Measurements from ENCODE around the gene NEO1.
"Not testable (repeated sequence)": the region's sequence is repeated elsewhere in the genome, so short reads cannot be mapped to it uniquely, and the experiment has no call there.

Gene NEO1

GRCh38 chr15:73210630-73211029 lies 158.4 kb downstream of the NEO1 start:
- DNase-seq (ENCODE audit: low read depth) = no peak

GRCh38 chr15:73212424-73212823 lies 160.2 kb downstream of the NEO1 start:
- DNase-seq (ENCODE audit: low read depth) = no peak

GRCh38 chr15:73221450-73221849 lies 169.2 kb downstream of the NEO1 start:
- DNase-seq (ENCODE audit: low read depth) = not testable (repeated sequence)

GRCh38 chr15:73225358-73226015 lies 173.2 kb downstream of the NEO1 start:
- DNase-seq (ENCODE audit: low read depth) = peak; percentile 41

- no peak for DNase-seq (ENCODE audit: low read depth)
These were observed 174.0 kb downstream of the NEO1 start for GRCh38 chr15:73226093-73226814.

GRCh38 chr15:73227433-73228056 lies 175.3 kb downstream of the NEO1 start:
- no peak for DNase-seq (ENCODE audit: low read depth)

GRCh38 chr15:73228128-73228646 lies 175.9 kb downstream of the NEO1 start:
- DNase-seq (ENCODE audit: low read depth) = no peak

- no peak for DNase-seq (ENCODE audit: low read depth)
These were observed 179.6 kb downstream of the NEO1 start for GRCh38 chr15:73231661-73232419.

- DNase-seq (ENCODE audit: low read depth) = no peak
These were observed 180.5 kb downstream of the NEO1 start for GRCh38 chr15:73232776-73233175.

- no peak for DNase-seq (ENCODE audit: low read depth)
These were observed 181.4 kb downstream of the NEO1 start for GRCh38 chr15:73233623-73234022.

GRCh38 chr15:73237910-73238309 lies 185.6 kb downstream of the NEO1 start:
- no peak for DNase-seq (ENCODE audit: low read depth)

GRCh38 chr15:73239564-73240215 lies 187.4 kb downstream of the NEO1 start:
- no peak for DNase-seq (ENCODE audit: low read depth)

- DNase-seq (ENCODE audit: low read depth) = peak; percentile 62
These were observed 188.7 kb downstream of the NEO1 start for GRCh38 chr15:73240866-73241499.

- DNase-seq (ENCODE audit: low read depth) = no peak
These were observed 192.1 kb downstream of the NEO1 start for GRCh38 chr15:73244333-73244732.

GRCh38 chr15:73246439-73246838 lies 194.2 kb downstream of the NEO1 start:
- DNase-seq (ENCODE audit: low read depth) = no peak

- DNase-seq (ENCODE audit: low read depth) = no peak
These were observed 194.6 kb downstream of the NEO1 start for GRCh38 chr15:73246898-73247297.

- DNase-seq (ENCODE audit: low read depth) = no peak
These were observed 195.1 kb downstream of the NEO1 start for GRCh38 chr15:73247331-73247730.

- DNase-seq (ENCODE audit: low read depth) = no peak
These were observed 197.2 kb downstream of the NEO1 start for GRCh38 chr15:73249499-73249898.

- no peak for DNase-seq (ENCODE audit: low read depth)
These were observed 202.3 kb downstream of the NEO1 start for GRCh38 chr15:73254598-73254997.

GRCh38 chr15:73258271-73259108 lies 206.2 kb downstream of the NEO1 start:
- DNase-seq (ENCODE audit: low read depth) = no peak

Measured in activated T-cell treated with anti-CD3 and anti-CD28 coated beads for 48 hours (primary cell).